Tibial artery (tissue), 4 donors: ENCODE results near the gene ZNF75A.
"Not testable (repeated sequence)": the region's sequence is repeated elsewhere in the genome, so short reads cannot be mapped to it uniquely, and the experiment has no call there.

Experiments
- DNase-seq, 2 donors: peaks; one replicate each; pipeline ENCODE4 v3.0.0-alpha.2; 2019
- H3K27ac ChIP-seq, 2 donors: fragments of 200-600 bp; sonication (generic) in 1 of 2; 1 replicate in 1 of 2; 2 replicates in 1 of 2; pipeline ENCODE4 v1.5.1; 2018 to 2019; ENCODE audit warnings: mild to moderate bottlenecking in 1 of 2
- H3K27me3 ChIP-seq, 2 donors: fragments of 200-600 bp; sonication (generic) in 1 of 2; one replicate each; pipeline versions ENCODE4 v1.5.1 to v1.6.0; 2016 to 2019
- H3K36me3 ChIP-seq, 3 donors: fragments of 200-600 bp; sonication (generic) in 2 of 3; one replicate each; pipeline ENCODE4 v1.5.1; 2016 to 2019; ENCODE audit warnings: mild to moderate bottlenecking in 2 of 3
- H3K4me1 ChIP-seq, 4 donors: fragments of 200-600 bp; sonication (generic) in 2 of 4; 1 replicate in 3 of 4; 2 replicates in 1 of 4; pipeline ENCODE4 v1.5.1; 2016 to 2019
- H3K4me3 ChIP-seq, 2 donors: fragments of 200-600 bp; sonication (generic) in 1 of 2; 1 replicate in 1 of 2; 2 replicates in 1 of 2; pipeline ENCODE4 v1.5.1; 2018 to 2019; ENCODE audit warnings: mild to moderate bottlenecking in 2 of 2
- H3K9me3 ChIP-seq, 3 donors: fragments of 200-600 bp; sonication (generic) in 1 of 3; one replicate each; pipeline ENCODE4 v1.5.1; 2016 to 2019
- CTCF ChIP-seq, 2 experiments: fragments of 200-600 bp in 1 of 2; fragments of 450-650 bp in 1 of 2; IDR thresholded peaks; one replicate each; pipeline ENCODE4 v1.5.1; 2017 to 2019; ENCODE audit warnings: antibody characterized with exemption in 2 of 2, mild to moderate bottlenecking in 1 of 2, moderate library complexity in 1 of 2
- intact Hi-C: fragments of 100-400 bp; cut with DNase I; formaldehyde crosslinking; loops from one replicate; pipeline ENCODE4 v1.15.0; 2023; ENCODE audit warnings: low total_unique reads

ZNF75A gene

GRCh38 chr16:3264137-3265036 lies 40.9 kb upstream of the ZNF75A start:
- H3K4me1 ChIP-seq, result peaks cover 0 to 21% (median 0%) of the 10 kb centered on the region in 4 donors
- H3K27ac ChIP-seq, result peak overlapping the region; percentile 94 to 98
- peaks cover 0 to 39% (median 32%) of the 10 kb centered on the region in 3 donors for H3K36me3 ChIP-seq
- peak overlapping the region; percentile 82 to 92 for H3K4me3 ChIP-seq
- peaks cover 0 to 7% (median 0%) of the 10 kb centered on the region in 3 donors for H3K9me3 ChIP-seq
- intact Hi-C loops, result no loop called here
- H3K27me3 ChIP-seq, result no peaks in the 10 kb centered on the region
- peak in 1 of 2 experiments; percentile 10 for TF ChIP-seq CTCF (IDR thresholded peaks at IDR 0.05)
- peak; percentile 92 to 97 for DNase-seq

GRCh38 chr16:3266873-3267537 lies 38.3 kb upstream of the ZNF75A start:
- intact Hi-C loops, result no loop called here
- Histone ChIP-seq H3K4me3 (no peak overlapping the region), H3K4me1 (peaks cover 0 to 21% (median 0%) of the 10 kb centered on the region in 4 donors), H3K27ac (no peak overlapping the region), H3K27me3 (no peaks in the 10 kb centered on the region), H3K36me3 (peaks cover 0 to 42% (median 32%) of the 10 kb centered on the region in 3 donors), H3K9me3 (peaks cover 0 to 16% (median 6%) of the 10 kb centered on the region in 3 donors)
- DNase-seq, result no peak
- TF ChIP-seq CTCF (IDR thresholded peaks at IDR 0.05), result peak; percentile 36 to 44

- Histone ChIP-seq H3K9me3 (peaks cover 0 to 16% (median 6%) of the 10 kb centered on the region in 3 donors), H3K36me3 (peaks cover 0 to 42% (median 32%) of the 10 kb centered on the region in 3 donors), H3K4me3 (no peak overlapping the region), H3K27me3 (no peaks in the 10 kb centered on the region), H3K4me1 (peaks cover 0 to 19% (median 0%) of the 10 kb centered on the region in 4 donors), H3K27ac (no peak overlapping the region)
- DNase-seq, result no peak
- no peak for TF ChIP-seq CTCF (IDR thresholded peaks at IDR 0.05)
- intact Hi-C loops, result no loop called here
Measured at GRCh38 chr16:3268294-3268693, 37.0 kb upstream of the ZNF75A start.

- intact Hi-C loops, H3K4me1 ChIP-seq, H3K27me3 ChIP-seq, H3K27ac ChIP-seq, DNase-seq, H3K4me3 ChIP-seq: not testable (repeated sequence)
- peaks cover 0 to 35% (median 25%) of the 10 kb centered on the region in 3 donors for H3K36me3 ChIP-seq
- peaks cover 0 to 16% (median 6%) of the 10 kb centered on the region in 3 donors for H3K9me3 ChIP-seq
Measured at GRCh38 chr16:3270718-3271117, 34.6 kb upstream of the ZNF75A start.

- H3K4me1 ChIP-seq, intact Hi-C loops, H3K27me3 ChIP-seq, H3K27ac ChIP-seq, DNase-seq, H3K4me3 ChIP-seq: not testable (repeated sequence)
- peaks cover 0 to 11% (median 6%) of the 10 kb centered on the region in 3 donors for H3K9me3 ChIP-seq
- peaks cover 0 to 31% (median 23%) of the 10 kb centered on the region in 3 donors for H3K36me3 ChIP-seq
Measured at GRCh38 chr16:3271281-3271680, 34.0 kb upstream of the ZNF75A start.

GRCh38 chr16:3274490-3274889 lies 30.8 kb upstream of the ZNF75A start:
- no peaks in the 10 kb centered on the region for H3K27me3 ChIP-seq
- H3K4me1 ChIP-seq, result no peaks in the 10 kb centered on the region
- H3K4me3 ChIP-seq, result no peak overlapping the region
- DNase-seq, result no peak
- TF ChIP-seq CTCF (IDR thresholded peaks at IDR 0.05), result no peak
- peaks cover 0 to 9% (median 6%) of the 10 kb centered on the region in 3 donors for H3K9me3 ChIP-seq
- intact Hi-C loops, result no loop called here
- H3K27ac ChIP-seq, result no peak overlapping the region
- H3K36me3 ChIP-seq, result peaks cover 0 to 2% (median 0%) of the 10 kb centered on the region in 3 donors
